Duodenal mucosa (tissue), 2 donors: Measurements from ENCODE around the gene EVC2.

ENCODE experiments used
- H3K27ac ChIP-seq: one replicate; pipeline ENCODE4 v1.7.0; 2013; ENCODE audit warnings: low read depth, low read length
- H3K27me3 ChIP-seq, 2 donors: one replicate each; pipeline ENCODE4 v1.7.0; 2013; ENCODE audit warnings: low read length in 2 of 2, control low read depth in 1 of 2; ENCODE audit not compliant: insufficient read depth in 2 of 2, control insufficient read depth in 1 of 2
- H3K36me3 ChIP-seq, 2 donors: one replicate each; pipeline ENCODE4 v1.7.0; 2013; ENCODE audit warnings: low read length in 2 of 2, control low read depth in 1 of 2; ENCODE audit not compliant: insufficient read depth in 2 of 2, control insufficient read depth in 1 of 2
- H3K4me1 ChIP-seq, 2 donors: one replicate each; pipeline ENCODE4 v1.7.0; 2013; ENCODE audit warnings: low read length in 2 of 2, control low read depth in 1 of 2; ENCODE audit not compliant: insufficient read depth in 2 of 2, control insufficient read depth in 1 of 2
- H3K4me3 ChIP-seq, 2 donors: one replicate each; pipeline ENCODE4 v1.7.0; 2013; ENCODE audit warnings: low read length in 2 of 2, low read depth in 1 of 2
- H3K9ac ChIP-seq, 2 donors: one replicate each; pipeline ENCODE4 v1.7.0; 2013; ENCODE audit warnings: low read length in 2 of 2, low read depth in 1 of 2
- H3K9me3 ChIP-seq, 2 donors: one replicate each; pipeline ENCODE4 v1.7.0; 2013; ENCODE audit warnings: low read length in 2 of 2, control low read depth in 1 of 2; ENCODE audit not compliant: control insufficient read depth in 1 of 2

The EVC2 gene

DNA sequence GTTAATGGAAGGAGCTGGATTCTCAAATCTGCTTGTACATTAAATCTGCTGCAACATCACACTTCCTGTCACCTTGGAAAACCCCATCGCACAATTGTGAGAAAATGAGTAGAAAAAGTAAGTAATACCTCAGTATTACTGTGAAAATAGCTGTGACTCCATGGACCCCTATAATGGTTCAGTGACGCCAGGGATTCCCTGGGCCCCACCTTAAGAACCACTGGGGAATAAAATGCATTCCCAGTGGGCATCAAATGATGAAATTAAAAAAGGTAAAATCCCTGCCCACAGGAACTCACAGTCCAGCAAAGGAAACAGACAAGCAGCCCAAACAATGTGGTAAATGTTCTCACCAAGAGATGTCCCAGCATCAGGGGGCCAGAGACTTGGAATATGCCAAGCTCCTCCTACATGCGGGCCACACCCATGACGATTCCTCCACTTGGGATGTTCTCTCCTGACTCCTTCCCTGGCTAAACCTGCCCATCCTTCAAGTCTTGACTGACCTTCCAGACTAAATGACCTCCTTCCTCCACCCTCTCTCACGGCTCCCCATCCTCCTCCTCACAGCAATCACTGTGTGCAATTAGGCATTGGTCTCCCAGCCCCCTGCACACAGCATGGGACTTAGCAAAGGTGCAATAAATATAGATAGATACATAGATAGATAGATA, 2.6 kb downstream of the EVC2 start:
- Histone ChIP-seq H3K36me3 (no peaks in the 10 kb centered on the region), H3K4me1 (peaks cover 3 to 4% of the 10 kb centered on the region in 2 donors), H3K27me3 (peaks cover 22 to 23% of the 10 kb centered on the region in 2 donors), H3K9ac (no peak overlapping the region), H3K4me3 (no peak overlapping the region), H3K27ac (no peak overlapping the region), H3K9me3 (no peaks in the 10 kb centered on the region)

DNA sequence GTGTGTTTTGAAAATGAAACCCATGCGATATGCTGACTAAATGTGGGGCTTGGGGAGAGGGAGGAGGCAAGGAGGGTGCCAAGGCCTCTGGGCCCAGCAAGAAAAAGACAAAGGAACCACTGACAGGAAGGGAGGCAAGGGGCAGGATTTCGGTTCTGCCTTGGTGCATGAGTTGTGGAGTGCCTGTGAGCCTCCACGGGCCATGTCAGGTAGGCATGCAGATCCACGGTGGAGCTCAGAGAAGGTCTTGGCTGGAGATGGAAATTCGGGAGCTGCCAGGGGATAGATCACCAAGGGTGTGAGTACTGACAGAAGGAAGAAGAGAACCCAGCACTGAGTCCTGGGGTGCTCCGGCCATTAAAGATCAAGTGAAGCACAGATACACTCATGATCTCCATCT, 4.1 kb downstream of the EVC2 start:
- Histone ChIP-seq H3K9me3 (no peaks in the 10 kb centered on the region), H3K27ac (no peak overlapping the region), H3K27me3 (peaks cover 11 to 17% of the 10 kb centered on the region in 2 donors), H3K36me3 (no peaks in the 10 kb centered on the region), H3K4me3 (no peak overlapping the region), H3K9ac (no peak overlapping the region), H3K4me1 (peaks cover 0 to 4% of the 10 kb centered on the region in 2 donors)

GRCh38 chr4:5703831-5704230, 4.5 kb downstream of the EVC2 start:
- Histone ChIP-seq H3K27ac (no peak overlapping the region), H3K9ac (no peak overlapping the region), H3K4me3 (no peak overlapping the region), H3K9me3 (no peaks in the 10 kb centered on the region), H3K36me3 (no peaks in the 10 kb centered on the region), H3K27me3 (peaks cover 11 to 12% of the 10 kb centered on the region in 2 donors), H3K4me1 (peaks cover 0 to 4% of the 10 kb centered on the region in 2 donors)

GRCh38 chr4:5701971-5702370, 6.4 kb downstream of the EVC2 start:
- no peaks in the 10 kb centered on the region for H3K36me3 ChIP-seq
- H3K27me3 ChIP-seq = peaks cover under 1% of the 10 kb centered on the region in 2 donors
- no peak overlapping the region for H3K9ac ChIP-seq
- H3K4me1 ChIP-seq = no peaks in the 10 kb centered on the region
- no peaks in the 10 kb centered on the region for H3K9me3 ChIP-seq
- H3K27ac ChIP-seq = no peak overlapping the region
- no peak overlapping the region for H3K4me3 ChIP-seq

DNA sequence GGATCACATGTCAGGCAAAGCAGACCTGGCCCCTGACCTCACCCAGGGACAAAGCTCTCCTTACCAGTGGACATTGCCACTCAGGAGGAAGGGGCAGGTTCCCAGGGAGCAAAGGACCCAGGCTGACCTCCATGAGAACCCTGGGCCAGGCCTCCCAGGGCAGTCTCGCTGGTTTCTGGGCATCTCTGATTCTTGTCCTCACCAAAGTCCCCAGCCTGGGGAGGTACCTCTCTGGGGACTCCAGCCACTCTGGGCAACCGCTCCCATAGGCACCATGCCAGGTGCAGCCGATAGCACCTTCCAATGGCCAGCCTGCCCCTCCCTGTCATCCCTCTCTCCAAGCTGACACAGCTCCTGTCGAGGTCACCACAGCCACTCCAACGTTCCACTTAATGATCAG, 7.9 kb downstream of the EVC2 start:
- H3K9ac ChIP-seq = no peak overlapping the region
- H3K4me1 ChIP-seq = no peaks in the 10 kb centered on the region
- no peak overlapping the region for H3K4me3 ChIP-seq
- no peaks in the 10 kb centered on the region for H3K9me3 ChIP-seq
- no peaks in the 10 kb centered on the region for H3K27me3 ChIP-seq
- no peaks in the 10 kb centered on the region for H3K36me3 ChIP-seq
- H3K27ac ChIP-seq = no peak overlapping the region

- Histone ChIP-seq H3K9me3 (no peaks in the 10 kb centered on the region), H3K4me3 (no peak overlapping the region), H3K36me3 (no peaks in the 10 kb centered on the region), H3K27me3 (no peaks in the 10 kb centered on the region), H3K4me1 (no peaks in the 10 kb centered on the region), H3K9ac (no peak overlapping the region), H3K27ac (no peak overlapping the region)
Observed at GRCh38 chr4:5696341-5696740, 12.0 kb downstream of the EVC2 start.

DNA sequence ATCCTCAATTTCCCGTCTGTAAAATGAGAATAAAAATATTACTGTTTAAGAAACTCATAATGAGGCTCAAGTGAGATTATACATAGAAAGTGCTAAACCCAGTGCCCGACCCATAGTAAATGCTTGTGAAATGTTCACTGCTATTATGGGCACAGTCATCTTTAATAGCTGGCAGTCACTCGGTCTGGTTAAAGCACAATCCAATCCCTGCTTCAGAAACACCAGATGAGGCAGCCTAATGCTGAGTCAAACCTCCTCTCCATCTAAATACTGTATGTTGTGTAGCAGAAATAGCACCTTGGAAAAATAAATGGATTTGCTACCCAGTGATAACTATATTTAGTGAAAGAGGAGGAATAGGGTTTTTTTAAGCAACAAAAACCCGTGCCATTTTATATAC, 14.5 kb downstream of the EVC2 start:
- H3K4me3 ChIP-seq = no peak overlapping the region
- H3K36me3 ChIP-seq = no peaks in the 10 kb centered on the region
- no peak overlapping the region for H3K27ac ChIP-seq
- no peaks in the 10 kb centered on the region for H3K4me1 ChIP-seq
- H3K9me3 ChIP-seq = no peaks in the 10 kb centered on the region
- H3K27me3 ChIP-seq = no peaks in the 10 kb centered on the region
- no peak overlapping the region for H3K9ac ChIP-seq

GRCh38 chr4:5691491-5692132, 16.7 kb downstream of the EVC2 start:
- no peak overlapping the region for H3K27ac ChIP-seq
- H3K9me3 ChIP-seq = no peaks in the 10 kb centered on the region
- peaks cover 0 to 6% of the 10 kb centered on the region in 2 donors for H3K36me3 ChIP-seq

GRCh38 chr4:5689065-5689464, 19.3 kb downstream of the EVC2 start:
- Histone ChIP-seq H3K36me3 (peaks cover 0 to 12% of the 10 kb centered on the region in 2 donors), H3K9ac (no peak overlapping the region), H3K9me3 (no peaks in the 10 kb centered on the region)

More at GRCh38 chr4:5691491-5692132, 16.7 kb downstream of the EVC2 start:
- Histone ChIP-seq H3K4me1 (no peaks in the 10 kb centered on the region), H3K9ac (no peak overlapping the region), H3K4me3 (no peak overlapping the region), H3K27me3 (no peaks in the 10 kb centered on the region)

GRCh38 chr4:5686338-5686737, 22.0 kb downstream of the EVC2 start:
- no peaks in the 10 kb centered on the region for H3K27me3 ChIP-seq
- no peak overlapping the region for H3K27ac ChIP-seq
- H3K9me3 ChIP-seq = no peaks in the 10 kb centered on the region
- no peak overlapping the region for H3K4me3 ChIP-seq
- no peaks in the 10 kb centered on the region for H3K4me1 ChIP-seq
- H3K9ac ChIP-seq = no peak overlapping the region
- H3K36me3 ChIP-seq = peaks cover 0 to 14% of the 10 kb centered on the region in 2 donors

More at GRCh38 chr4:5689065-5689464, 19.3 kb downstream of the EVC2 start:
- H3K27me3 ChIP-seq = no peaks in the 10 kb centered on the region
- H3K4me1 ChIP-seq = no peaks in the 10 kb centered on the region
- no peak overlapping the region for H3K4me3 ChIP-seq
- H3K27ac ChIP-seq = no peak overlapping the region
